NCI-H187 (cell line): ENCODE data around the gene BHMT.
"Not testable (repeated sequence)": the region's sequence is repeated elsewhere in the genome, so short reads cannot be mapped to it uniquely, and the experiment has no call there.

Experiments used
- DNase-seq, 2 experiments: peaks; one replicate each; lab custom pipeline; 2025; lab: John Stamatoyannopoulos, UW

Gene BHMT

GRCh38 chr5:79172269-79172668 lies 60.7 kb downstream of the BHMT start:
- no peak for DNase-seq

- DNase-seq = peak in 1 of 2 experiments; percentile 6
Observed at GRCh38 chr5:79173626-79174025, 62.0 kb downstream of the BHMT start.

- DNase-seq = not testable (repeated sequence)
Observed at GRCh38 chr5:79180449-79180848, 68.8 kb downstream of the BHMT start.

- DNase-seq = no peak
Observed at GRCh38 chr5:79181419-79182022, 69.9 kb downstream of the BHMT start.
